ENCODE data around the gene THSD4. TPM values are rescaled to one million over a fixed set of nuclear protein-coding genes. Genes with fewer than 3 reads are reported as not detected.

THSD4 gene
- total RNA-seq, 1 donor from 2014 or later, result 5.1 TPM

GRCh38 chr15:71601038-71601834, 486.0 kb downstream of the THSD4 start:
- no peak for DNase-seq (ENCODE audit: low spot score)

DNA sequence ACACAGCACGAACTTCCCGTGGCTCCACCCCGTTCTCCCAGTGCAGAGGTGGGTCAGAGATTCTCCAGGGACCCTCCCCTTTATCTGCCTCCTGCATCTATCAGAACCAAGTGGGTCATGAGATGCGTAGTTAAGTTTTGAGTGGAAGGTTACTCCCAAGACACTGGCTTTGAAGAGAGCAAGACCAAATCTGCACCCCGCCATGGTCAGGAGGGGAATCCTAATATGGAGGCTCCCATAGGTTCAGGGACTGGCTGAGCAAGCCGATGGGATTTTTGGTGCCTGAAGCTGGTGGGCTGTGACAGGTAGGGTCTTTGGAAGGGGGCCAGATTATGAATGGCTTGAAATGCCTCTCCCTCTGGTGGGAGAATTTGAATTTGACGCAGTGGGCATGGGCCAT, 488.1 kb downstream of the THSD4 start:
- no peak for DNase-seq (ENCODE audit: low spot score)

- DNase-seq (ENCODE audit: low spot score), result no peak
These were observed 492.1 kb downstream of the THSD4 start for GRCh38 chr15:71607383-71607782.

- DNase-seq (ENCODE audit: low spot score), result no peak
These were observed 495.7 kb downstream of the THSD4 start for GRCh38 chr15:71610728-71611552.

DNA sequence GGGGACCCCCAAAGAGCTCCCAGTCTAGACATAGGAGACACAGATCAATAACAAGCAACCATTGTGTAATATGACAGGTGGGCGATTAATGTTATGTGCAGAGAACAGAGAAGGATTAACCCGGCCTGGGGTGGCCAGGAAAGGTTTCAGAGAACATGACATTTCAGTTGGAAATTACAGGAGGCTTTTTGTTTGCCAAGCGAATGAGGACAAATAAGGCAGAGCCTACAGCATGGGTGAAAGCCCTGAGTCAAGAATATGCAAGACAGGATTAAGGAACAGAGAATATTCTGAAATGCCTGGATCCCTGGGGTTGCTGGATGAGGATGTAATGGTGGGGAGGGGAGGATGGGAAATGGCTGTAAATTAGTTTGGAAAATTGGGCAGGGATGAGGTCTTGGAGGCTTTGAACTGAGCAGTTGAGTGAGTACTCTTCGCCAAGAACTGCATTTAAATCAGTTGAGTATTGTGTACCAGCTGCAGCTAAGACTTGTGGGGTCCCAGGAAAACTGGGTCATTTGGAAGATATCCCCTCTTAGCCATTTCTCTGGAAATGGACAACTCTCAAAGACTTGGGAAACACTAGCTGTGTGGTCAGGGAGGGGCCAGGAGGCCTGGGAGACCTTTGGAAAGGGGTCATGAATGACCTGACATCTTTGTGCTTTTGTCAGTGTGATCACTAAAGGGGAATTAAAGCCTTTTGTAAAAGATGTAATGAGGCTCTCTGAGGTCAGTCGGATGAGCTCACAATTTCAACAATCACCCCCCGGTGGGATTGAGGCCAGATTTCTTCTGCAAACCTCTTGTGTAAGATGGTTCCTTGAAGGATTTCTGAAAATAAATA, 496.5 kb downstream of the THSD4 start:
- no peak for DNase-seq (ENCODE audit: low spot score)

GRCh38 chr15:71612397-71612722, 497.1 kb downstream of the THSD4 start:
- DNase-seq (ENCODE audit: low spot score), result no peak

- DNase-seq (ENCODE audit: low spot score), result no peak
These were observed 497.6 kb downstream of the THSD4 start for GRCh38 chr15:71612869-71613268.

DNA sequence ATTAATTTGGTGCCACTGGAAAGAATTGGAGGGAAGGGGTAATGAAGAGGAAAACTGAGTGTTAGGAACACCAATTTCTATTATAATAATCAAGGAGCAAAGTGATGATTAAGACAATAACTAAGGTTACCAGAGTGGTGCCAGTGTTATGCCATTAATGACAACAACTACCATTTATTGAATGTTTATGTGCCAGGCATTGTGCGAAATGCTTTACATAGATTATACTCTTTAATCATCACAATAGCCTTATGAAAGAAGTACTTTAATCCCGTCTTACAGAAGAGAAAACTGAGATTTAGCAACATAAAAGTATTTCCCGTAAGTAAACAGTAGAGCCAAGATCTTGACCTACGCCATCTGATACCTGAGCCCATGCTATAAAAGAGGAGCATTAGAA, 507.8 kb downstream of the THSD4 start:
- no peak for DNase-seq (ENCODE audit: low spot score)

GRCh38 chr15:71626596-71627088, 511.4 kb downstream of the THSD4 start:
- DNase-seq (ENCODE audit: low spot score), result no peak

DNA sequence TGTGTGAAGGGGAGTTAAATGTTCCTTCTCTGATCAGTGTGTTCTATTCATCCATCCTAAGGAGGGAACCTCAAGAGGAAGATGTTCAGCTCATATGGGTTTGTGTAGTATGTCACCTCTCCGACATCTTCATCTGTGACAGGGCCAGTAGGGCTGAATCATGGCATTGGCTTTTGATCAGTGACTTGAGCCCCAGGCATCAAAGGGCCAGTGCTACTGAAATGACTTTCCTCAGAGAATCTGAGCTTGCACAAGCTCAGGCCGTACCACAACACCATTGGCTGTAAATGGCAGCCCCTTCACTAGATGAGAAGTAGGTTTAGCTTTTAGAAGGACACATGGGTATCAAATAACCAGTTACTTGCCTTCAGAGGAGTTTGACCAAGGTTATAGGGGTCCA, 511.9 kb downstream of the THSD4 start:
- DNase-seq (ENCODE audit: low spot score), result no peak

DNA sequence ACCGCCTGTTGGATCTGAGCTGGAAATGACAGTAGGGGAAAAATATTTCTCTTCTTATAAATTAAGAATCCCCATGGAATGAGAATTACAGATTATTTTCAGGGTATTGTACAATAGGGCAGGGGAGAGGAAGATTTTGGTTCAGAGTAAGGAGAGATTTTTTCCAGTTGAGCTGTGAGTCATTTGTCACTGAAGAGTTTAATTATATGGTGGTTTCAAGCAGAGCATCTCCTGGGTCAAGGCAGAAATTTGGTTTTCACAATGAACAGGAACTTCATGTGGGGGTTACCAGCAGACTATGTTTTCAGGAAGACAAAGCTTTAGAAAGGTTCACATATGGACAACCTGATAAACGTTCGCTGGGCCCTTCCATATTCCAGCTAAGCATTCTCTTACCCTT, 512.3 kb downstream of the THSD4 start:
- no peak for DNase-seq (ENCODE audit: low spot score)

- no peak for DNase-seq (ENCODE audit: low spot score)
These were observed 513.9 kb downstream of the THSD4 start for GRCh38 chr15:71628988-71629770.

DNA sequence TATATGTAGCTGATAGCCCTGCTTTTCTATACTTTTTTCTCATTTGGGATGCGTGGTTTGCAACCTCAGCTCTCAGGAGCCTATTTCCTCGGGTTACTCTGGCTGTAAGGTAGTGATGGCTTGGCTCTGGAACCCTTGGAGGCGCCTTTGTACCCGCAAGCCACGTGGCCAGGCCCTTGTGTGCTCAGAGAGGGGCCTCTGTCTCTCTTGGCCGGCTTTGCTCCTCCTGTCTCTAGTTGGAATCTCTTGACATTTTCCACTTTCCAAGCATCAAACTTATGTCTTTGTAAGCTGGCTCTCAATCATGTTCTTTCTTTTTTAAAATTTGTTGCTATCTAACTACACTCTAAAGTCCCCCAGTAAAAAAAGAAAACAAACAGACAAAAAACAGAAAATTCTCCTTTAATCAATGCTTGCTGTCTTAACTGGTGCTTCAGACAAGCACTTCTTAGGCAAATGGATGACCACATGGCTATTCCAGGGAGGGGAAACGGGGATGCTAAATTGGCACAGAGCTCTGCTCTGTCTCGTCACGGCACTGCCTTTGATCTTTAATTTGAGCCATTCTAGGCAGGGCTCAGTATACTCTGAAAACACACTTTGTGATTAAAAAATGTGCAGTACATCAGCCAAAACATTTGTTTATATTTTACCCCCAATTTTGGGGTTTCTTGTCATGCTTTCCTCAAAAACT, 514.7 kb downstream of the THSD4 start:
- no peak for DNase-seq (ENCODE audit: low spot score)

GRCh38 chr15:71630475-71630809, 515.2 kb downstream of the THSD4 start:
- DNase-seq (ENCODE audit: low spot score), result no peak

GRCh38 chr15:71632576-71633195, 517.4 kb downstream of the THSD4 start:
- no peak for DNase-seq (ENCODE audit: low spot score)

- no peak for DNase-seq (ENCODE audit: low spot score)
These were observed 519.7 kb downstream of the THSD4 start for GRCh38 chr15:71634820-71635560.

DNA sequence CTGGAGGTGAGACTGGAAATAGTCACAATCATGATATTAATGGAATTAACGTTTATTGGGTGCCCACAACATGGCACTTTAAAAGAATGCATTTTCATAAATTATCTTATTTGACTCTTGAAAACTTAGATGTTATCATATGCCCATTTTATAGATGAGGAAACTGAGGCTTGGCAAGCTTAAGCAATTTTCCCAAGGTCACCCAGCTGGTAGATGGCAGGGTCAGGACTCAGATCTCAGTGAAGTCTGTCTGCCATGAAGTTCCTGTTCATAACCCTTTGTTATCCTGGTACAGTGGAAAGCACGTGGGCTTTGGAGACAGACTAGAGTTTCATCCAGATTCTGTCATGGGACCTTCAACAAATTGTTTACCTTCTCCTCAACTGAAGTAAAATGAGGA, 520.5 kb downstream of the THSD4 start:
- DNase-seq (ENCODE audit: low spot score), result no peak

DNA sequence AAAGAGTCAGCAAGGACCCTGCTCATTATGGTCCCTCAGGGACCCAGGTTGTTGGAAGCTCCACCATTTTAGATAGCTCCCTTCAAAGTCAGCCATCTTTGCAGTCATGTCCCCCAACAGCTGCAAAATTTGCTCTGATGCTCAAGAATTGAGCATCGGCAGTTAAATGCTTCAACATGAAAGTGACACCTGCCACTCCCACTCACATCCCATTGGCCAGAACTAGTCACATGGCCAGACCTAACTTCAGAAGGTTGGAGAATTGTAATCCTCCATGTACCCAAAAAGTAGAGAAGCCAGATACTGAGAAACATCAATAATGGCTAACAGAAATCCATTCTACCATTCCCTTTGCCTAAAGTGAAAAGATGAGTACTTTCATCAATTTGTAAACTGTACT, 523.6 kb downstream of the THSD4 start:
- DNase-seq (ENCODE audit: low spot score), result no peak

DNA sequence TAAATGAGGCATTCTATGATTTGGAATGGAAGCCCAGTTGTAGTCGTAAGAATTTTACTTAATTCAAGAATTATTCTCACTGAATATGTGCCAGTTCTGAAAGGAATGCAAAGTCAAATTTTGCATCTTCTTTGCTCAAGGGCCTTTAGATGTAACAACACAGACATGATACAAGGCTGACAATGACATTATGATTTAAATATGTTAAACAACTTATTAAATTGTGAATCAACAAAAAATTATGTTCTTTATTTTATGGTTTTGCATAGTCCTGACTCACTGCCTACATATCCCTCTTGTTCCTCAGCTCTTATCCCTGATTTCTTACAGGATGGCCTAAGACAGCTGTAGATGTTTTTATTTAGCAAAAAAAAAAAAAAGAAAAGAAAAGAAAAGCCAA, 524.2 kb downstream of the THSD4 start:
- no peak for DNase-seq (ENCODE audit: low spot score)

All from mesenteric fat pad (tissue), 1 donor.